HEK293T (cell line): ENCODE measurements around the gene PIK3AP1.

Experiments
- FOXA1 ChIP-seq: fragments of 450-650 bp; IDR thresholded peaks from 2 replicates; pipeline ENCODE4 v1.6.1; 2016; ENCODE audit warnings: mild to moderate bottlenecking
- FOXK2 ChIP-seq: fragments of 450-650 bp; IDR thresholded peaks from 2 replicates; pipeline ENCODE4 v1.6.1; 2016; ENCODE audit warnings: mild to moderate bottlenecking
- FOXM1 ChIP-seq: fragments of 450-650 bp; IDR thresholded peaks from 2 replicates; pipeline ENCODE4 v1.6.1; 2017; ENCODE audit warnings: mild to moderate bottlenecking, borderline replicate concordance
- L3MBTL2 ChIP-seq: fragments of 450-650 bp; conservative IDR thresholded peaks from 2 replicates; pipeline ENCODE4 v1.6.1; 2016; ENCODE audit warnings: mild to moderate bottlenecking
- LEF1 ChIP-seq: fragments of 450-650 bp; IDR thresholded peaks from 2 replicates; pipeline ENCODE4 v1.6.1; 2017; ENCODE audit warnings: mild to moderate bottlenecking, borderline replicate concordance
- NFRKB ChIP-seq: fragments of 450-650 bp; IDR thresholded peaks from 2 replicates; pipeline ENCODE4 v1.6.1; 2016; ENCODE audit warnings: mild to moderate bottlenecking, moderate library complexity
- SP1 ChIP-seq: fragments of 450-650 bp; IDR thresholded peaks from 2 replicates; pipeline ENCODE4 v1.6.1; 2017
- SUZ12 ChIP-seq: fragments of 450-650 bp; IDR thresholded peaks from 2 replicates; pipeline ENCODE4 v1.6.1; 2016; ENCODE audit warnings: mild to moderate bottlenecking
- TARDBP ChIP-seq: fragments of 450-650 bp; IDR thresholded peaks from 2 replicates; pipeline ENCODE4 v1.6.1; 2016
- ZNF384 ChIP-seq: fragments of 450-650 bp; IDR thresholded peaks from 2 replicates; pipeline ENCODE4 v1.6.1; 2016

- TF ChIP-seq ZNF384 = no peak
- TF ChIP-seq SP1 = no peak
- TF ChIP-seq TARDBP = no peak
- no peak for TF ChIP-seq LEF1
- TF ChIP-seq SUZ12 = no peak
- TF ChIP-seq NFRKB = no peak
- TF ChIP-seq L3MBTL2 = no peak
- TF ChIP-seq FOXM1 = no peak
- TF ChIP-seq FOXA1 = no peak
- no peak for TF ChIP-seq FOXK2
Observed at GRCh38 chr10:96655461-96656197, 64.7 kb downstream of the PIK3AP1 start.
